IPS-18c (cell line): ENCODE data around the gene TMEM181.
"Not testable (repeated sequence)": the region's sequence is repeated elsewhere in the genome, so short reads cannot be mapped to it uniquely, and the experiment has no call there.

Experiments
- H3K4me3 ChIP-seq: 2 replicates; pipeline ENCODE4 v1.7.0; 2013; ENCODE audit warnings: low read depth, mild to moderate bottlenecking, low read length, moderate library complexity; ENCODE audit not compliant: insufficient read depth
- H3K9me3 ChIP-seq: one replicate; pipeline ENCODE4 v1.6.1; 2013; ENCODE audit warnings: mild to moderate bottlenecking, low read length, moderate library complexity; ENCODE audit not compliant: control insufficient read depth, insufficient read depth

Gene TMEM181

GRCh38 chr6:158624684-158625682 lies 65.1 kb downstream of the TMEM181 start:
- H3K4me3 ChIP-seq: no peak overlapping the region
- no peaks in the 10 kb centered on the region for H3K9me3 ChIP-seq

- Histone ChIP-seq H3K9me3 (no peaks in the 10 kb centered on the region), H3K4me3 (no peak overlapping the region)
These were observed 66.0 kb downstream of the TMEM181 start for GRCh38 chr6:158625881-158626305.

GRCh38 chr6:158626360-158627167 lies 66.7 kb downstream of the TMEM181 start:
- Histone ChIP-seq H3K9me3 (no peaks in the 10 kb centered on the region), H3K4me3 (no peak overlapping the region)

GRCh38 chr6:158627168-158627939 lies 67.5 kb downstream of the TMEM181 start:
- H3K4me3 ChIP-seq: no peak overlapping the region
- H3K9me3 ChIP-seq: no peaks in the 10 kb centered on the region

GRCh38 chr6:158627940-158628211 lies 68.0 kb downstream of the TMEM181 start:
- Histone ChIP-seq H3K4me3 (no peak overlapping the region), H3K9me3 (no peaks in the 10 kb centered on the region)

GRCh38 chr6:158628542-158628941 lies 68.7 kb downstream of the TMEM181 start:
- Histone ChIP-seq H3K4me3 (no peak overlapping the region), H3K9me3 (no peaks in the 10 kb centered on the region)

GRCh38 chr6:158629367-158630221 lies 69.7 kb downstream of the TMEM181 start:
- Histone ChIP-seq H3K4me3 (no peak overlapping the region), H3K9me3 (no peaks in the 10 kb centered on the region)

- no peaks in the 10 kb centered on the region for H3K9me3 ChIP-seq
- no peak overlapping the region for H3K4me3 ChIP-seq
These were observed 71.2 kb downstream of the TMEM181 start for GRCh38 chr6:158630938-158631616.

- Histone ChIP-seq H3K4me3 (no peak overlapping the region), H3K9me3 (no peaks in the 10 kb centered on the region)
These were observed 72.0 kb downstream of the TMEM181 start for GRCh38 chr6:158631678-158632537.

GRCh38 chr6:158632538-158633119 lies 72.7 kb downstream of the TMEM181 start:
- not testable (repeated sequence) for H3K4me3 ChIP-seq, H3K9me3 ChIP-seq

- H3K9me3 ChIP-seq: no peaks in the 10 kb centered on the region
- no peak overlapping the region for H3K4me3 ChIP-seq
These were observed 73.2 kb downstream of the TMEM181 start for GRCh38 chr6:158633127-158633526.

GRCh38 chr6:158634695-158635426 lies 75.0 kb downstream of the TMEM181 start:
- no peak overlapping the region for H3K4me3 ChIP-seq
- no peaks in the 10 kb centered on the region for H3K9me3 ChIP-seq

- H3K4me3 ChIP-seq: no peak overlapping the region
- no peaks in the 10 kb centered on the region for H3K9me3 ChIP-seq
These were observed 75.7 kb downstream of the TMEM181 start for GRCh38 chr6:158635427-158636073.

GRCh38 chr6:158636778-158637177 lies 76.9 kb downstream of the TMEM181 start:
- H3K4me3 ChIP-seq: no peak overlapping the region

More at GRCh38 chr6:158636778-158637177, 76.9 kb downstream of the TMEM181 start:
- H3K9me3 ChIP-seq: no peaks in the 10 kb centered on the region
